GM21423 (cell line): ENCODE data around the gene DUSP16.
A peak's percentile ranks its signal among the peaks of the same experiment; 100 is the strongest.
"Not testable (repeated sequence)": the region's sequence is repeated elsewhere in the genome, so short reads cannot be mapped to it uniquely, and the experiment has no call there.

Experiments
- ATAC-seq: cut with Tn5 transposase; IDR thresholded peaks from one replicate; pipeline ENCODE4 v1.9.1; 2021; ENCODE audit warnings: mild to moderate bottlenecking, moderate library complexity; ENCODE audit not compliant: unreplicated experiment

The DUSP16 gene

GRCh38 chr12:12502130-12502814 lies 60.4 kb downstream of the DUSP16 start:
- ATAC-seq: not testable (repeated sequence)

GRCh38 chr12:12501121-12501520 lies 61.5 kb downstream of the DUSP16 start:
- ATAC-seq: no peak

- no peak for ATAC-seq
Measured at GRCh38 chr12:12499909-12500604, 62.6 kb downstream of the DUSP16 start.

GRCh38 chr12:12498210-12498609 lies 64.5 kb downstream of the DUSP16 start:
- no peak for ATAC-seq

- ATAC-seq: no peak
Measured at GRCh38 chr12:12495536-12495935, 67.1 kb downstream of the DUSP16 start.

GRCh38 chr12:12492547-12492946 lies 70.1 kb downstream of the DUSP16 start:
- ATAC-seq: no peak

GRCh38 chr12:12491606-12492005 lies 71.1 kb downstream of the DUSP16 start:
- no peak for ATAC-seq

- no peak for ATAC-seq
Measured at GRCh38 chr12:12488823-12489550, 73.7 kb downstream of the DUSP16 start.

- ATAC-seq: no peak
Measured at GRCh38 chr12:12488296-12488695, 74.4 kb downstream of the DUSP16 start.

- ATAC-seq: no peak
Measured at GRCh38 chr12:12487490-12487889, 75.2 kb downstream of the DUSP16 start.

GRCh38 chr12:12486661-12487240 lies 75.9 kb downstream of the DUSP16 start:
- peak; percentile 82 for ATAC-seq

- ATAC-seq: no peak
Measured at GRCh38 chr12:12483438-12483837, 79.2 kb downstream of the DUSP16 start.

- peak; percentile 39 for ATAC-seq
Measured at GRCh38 chr12:12482959-12483358, 79.7 kb downstream of the DUSP16 start.

- no peak for ATAC-seq
Measured at GRCh38 chr12:12482150-12482761, 80.4 kb downstream of the DUSP16 start.

GRCh38 chr12:12481631-12482030 lies 81.0 kb downstream of the DUSP16 start:
- no peak for ATAC-seq

- no peak for ATAC-seq
Measured at GRCh38 chr12:12480074-12480473, 82.6 kb downstream of the DUSP16 start.

GRCh38 chr12:12477532-12477890 lies 85.2 kb downstream of the DUSP16 start:
- ATAC-seq: no peak

- no peak for ATAC-seq
Measured at GRCh38 chr12:12476857-12477531, 85.7 kb downstream of the DUSP16 start.

GRCh38 chr12:12474931-12475795 lies 87.5 kb downstream of the DUSP16 start:
- ATAC-seq: peak; percentile 95
